ENCODE data around the gene TEAD2.
"Not testable (repeated sequence)": the region's sequence is repeated elsewhere in the genome, so short reads cannot be mapped to it uniquely, and the experiment has no call there.

TEAD2 gene

DNA sequence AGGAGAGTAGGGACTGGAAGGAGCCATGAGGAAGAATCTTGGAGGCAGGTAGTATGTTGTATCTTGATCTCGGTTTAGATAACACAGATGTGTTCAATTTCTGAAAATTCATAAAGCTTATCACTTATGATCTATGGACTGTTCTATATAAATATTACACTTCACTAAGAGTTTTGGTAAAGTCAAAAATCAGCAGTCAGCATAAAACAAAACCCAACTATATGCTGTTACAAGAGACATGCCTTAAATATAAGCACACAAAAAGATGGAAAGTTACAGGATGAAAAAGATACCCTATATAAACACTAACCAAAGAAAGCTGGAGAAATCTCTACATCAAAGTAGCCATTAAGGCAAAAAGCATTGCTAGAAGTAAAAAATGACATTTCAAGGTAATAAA lies 21.4 kb upstream of the TEAD2 start:
- no peak for DNase-seq

- DNase-seq, result no peak
Observed at GRCh38 chr19:49382639-49383038, 20.4 kb upstream of the TEAD2 start.

DNA sequence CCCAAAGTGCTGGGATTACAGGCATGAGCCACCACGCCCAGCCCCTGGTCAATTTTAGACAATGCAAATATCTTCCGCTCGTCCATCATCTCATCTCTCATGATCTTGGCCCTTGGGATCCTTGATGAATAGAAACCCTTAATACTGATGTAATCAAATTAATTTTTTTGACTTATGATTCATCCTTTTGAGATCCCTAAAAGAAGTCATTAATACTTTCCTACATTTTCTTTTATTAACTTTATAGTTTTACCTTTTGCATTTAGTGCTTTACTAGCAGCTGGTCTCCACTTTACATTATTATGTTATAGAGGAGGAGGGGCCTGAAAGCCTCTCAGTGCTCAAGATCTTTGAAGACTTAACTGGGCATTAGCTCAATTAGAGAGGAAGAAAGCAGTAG lies 18.2 kb upstream of the TEAD2 start:
- no peak for DNase-seq

DNA sequence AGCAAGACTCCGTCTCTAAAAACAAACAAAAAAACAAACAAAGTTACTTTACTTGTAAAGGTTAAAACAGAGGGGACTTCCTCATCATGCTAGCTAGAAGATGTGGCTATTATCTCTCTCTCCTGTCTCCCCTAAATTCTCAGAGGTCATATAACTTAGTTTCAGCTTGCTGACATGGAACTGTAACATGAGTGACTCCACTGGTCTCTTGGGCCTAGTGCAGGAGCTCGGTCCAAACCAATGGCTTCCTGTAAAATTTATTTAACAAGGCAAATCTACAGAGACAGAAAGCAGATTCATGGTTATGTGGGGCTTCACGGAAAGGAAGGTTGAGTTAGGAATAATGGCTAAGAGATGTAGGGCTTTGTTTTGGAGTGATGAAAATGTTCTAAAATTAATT lies 16.3 kb upstream of the TEAD2 start:
- DNase-seq, result no peak

GRCh38 chr19:49374665-49375434 lies 12.6 kb upstream of the TEAD2 start:
- no peak for DNase-seq

- not testable (repeated sequence) for DNase-seq
Observed at GRCh38 chr19:49373174-49373573, 11.0 kb upstream of the TEAD2 start.

DNA sequence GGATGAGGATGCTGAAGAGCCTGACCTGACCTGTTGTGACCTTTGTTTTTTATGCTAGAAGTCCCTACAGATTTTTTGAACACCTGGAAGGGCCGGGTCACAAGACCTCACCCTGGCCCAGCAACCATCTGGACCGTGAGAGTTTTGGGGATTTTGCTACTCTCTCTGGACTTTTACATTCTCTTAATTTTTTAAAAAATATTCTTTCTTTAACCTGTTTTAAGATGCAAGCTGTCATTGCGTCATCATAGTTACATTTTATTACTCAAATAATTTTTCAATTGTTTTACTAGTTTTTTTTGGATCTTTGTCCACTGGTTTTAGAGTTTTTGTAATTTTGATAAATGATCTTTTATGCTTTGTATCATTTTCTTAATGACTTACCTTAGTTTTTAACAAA lies 9.0 kb upstream of the TEAD2 start:
- no peak for DNase-seq

DNA sequence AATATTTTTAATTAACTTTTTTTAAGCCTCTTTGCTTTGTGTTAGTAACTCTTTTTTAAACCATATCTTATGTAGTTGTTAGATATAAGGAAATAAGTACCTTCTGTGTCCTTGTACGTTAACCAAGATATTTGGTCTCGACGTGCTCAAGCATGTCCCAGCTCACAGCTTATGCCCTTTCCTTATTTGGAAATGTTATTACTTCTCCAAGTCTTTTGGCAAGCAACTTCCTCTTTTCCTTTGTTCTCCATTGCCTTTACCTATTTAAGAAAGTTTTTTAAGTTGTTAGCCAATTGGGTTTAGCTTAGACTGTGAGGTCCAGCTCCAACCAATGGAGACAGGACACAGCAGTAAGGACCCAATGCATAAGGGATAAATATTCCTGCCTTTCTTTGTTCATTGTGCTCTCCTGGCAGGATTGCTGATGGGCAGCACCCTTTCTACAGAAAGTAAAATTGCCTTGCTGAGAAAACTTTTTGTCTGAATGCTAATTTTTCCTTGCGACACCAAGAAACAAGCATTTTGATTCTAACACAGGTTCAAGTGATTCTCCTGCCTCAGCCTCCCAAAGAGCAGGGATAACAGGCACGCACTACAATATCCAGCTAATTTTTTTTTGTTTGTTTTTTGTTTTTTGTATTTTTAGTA lies 6.6 kb upstream of the TEAD2 start:
- peak in 2 of 4 experiments; percentile 28 to 34 for DNase-seq

DNA sequence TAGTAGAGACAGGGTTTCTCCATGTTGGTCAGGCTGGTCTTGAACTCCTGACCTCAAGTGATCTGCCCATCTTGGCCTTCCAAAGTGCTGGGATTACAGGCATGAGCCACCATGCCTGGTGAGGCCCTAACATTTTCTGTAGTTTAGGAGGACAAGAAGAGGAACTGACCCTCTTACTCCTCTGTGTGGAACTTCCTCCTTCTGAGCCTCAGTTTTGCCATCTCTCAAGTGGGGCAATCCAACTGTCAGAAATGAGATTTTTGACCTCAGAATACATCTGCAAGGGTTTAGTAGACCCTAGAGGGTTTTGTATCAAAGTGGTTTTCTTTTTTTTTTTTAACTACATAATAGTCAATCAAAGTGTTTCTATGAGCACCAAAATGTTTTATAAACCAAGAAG lies 3.9 kb upstream of the TEAD2 start:
- DNase-seq, result peak in 2 of 4 experiments; percentile 14 to 36

DNA sequence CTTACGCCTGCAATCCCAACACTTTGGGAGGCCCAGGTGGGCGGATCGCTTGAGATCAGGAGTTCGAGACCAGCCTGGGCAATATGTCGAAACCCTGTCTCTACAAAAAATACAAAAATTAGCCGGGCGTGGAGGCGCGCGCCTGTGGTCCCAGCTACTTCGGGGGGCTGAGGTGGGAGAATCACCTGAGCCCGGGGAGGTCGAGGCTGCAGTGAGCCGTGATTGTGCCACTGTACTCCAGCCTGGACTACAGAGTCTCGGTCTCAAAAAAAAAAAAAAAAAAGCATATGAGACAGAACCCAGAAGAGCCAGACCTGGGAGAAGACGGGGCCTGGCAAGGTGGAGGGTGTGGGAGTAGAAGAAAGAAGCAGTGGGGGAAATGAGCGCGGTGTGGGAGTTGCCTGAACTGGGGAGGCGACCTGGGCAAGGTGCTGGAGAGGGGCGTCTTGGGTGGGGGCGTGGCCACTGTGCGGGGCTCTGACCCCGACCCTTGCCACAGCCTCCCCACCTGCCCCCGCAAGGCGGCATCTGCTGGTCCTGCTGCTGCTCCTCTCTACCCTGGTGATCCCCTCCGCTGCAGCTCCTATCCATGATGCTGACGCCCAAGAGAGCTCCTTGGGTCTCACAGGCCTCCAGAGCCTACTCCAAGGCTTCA lies 2.0 kb upstream of the TEAD2 start:
- no peak for DNase-seq

DNA sequence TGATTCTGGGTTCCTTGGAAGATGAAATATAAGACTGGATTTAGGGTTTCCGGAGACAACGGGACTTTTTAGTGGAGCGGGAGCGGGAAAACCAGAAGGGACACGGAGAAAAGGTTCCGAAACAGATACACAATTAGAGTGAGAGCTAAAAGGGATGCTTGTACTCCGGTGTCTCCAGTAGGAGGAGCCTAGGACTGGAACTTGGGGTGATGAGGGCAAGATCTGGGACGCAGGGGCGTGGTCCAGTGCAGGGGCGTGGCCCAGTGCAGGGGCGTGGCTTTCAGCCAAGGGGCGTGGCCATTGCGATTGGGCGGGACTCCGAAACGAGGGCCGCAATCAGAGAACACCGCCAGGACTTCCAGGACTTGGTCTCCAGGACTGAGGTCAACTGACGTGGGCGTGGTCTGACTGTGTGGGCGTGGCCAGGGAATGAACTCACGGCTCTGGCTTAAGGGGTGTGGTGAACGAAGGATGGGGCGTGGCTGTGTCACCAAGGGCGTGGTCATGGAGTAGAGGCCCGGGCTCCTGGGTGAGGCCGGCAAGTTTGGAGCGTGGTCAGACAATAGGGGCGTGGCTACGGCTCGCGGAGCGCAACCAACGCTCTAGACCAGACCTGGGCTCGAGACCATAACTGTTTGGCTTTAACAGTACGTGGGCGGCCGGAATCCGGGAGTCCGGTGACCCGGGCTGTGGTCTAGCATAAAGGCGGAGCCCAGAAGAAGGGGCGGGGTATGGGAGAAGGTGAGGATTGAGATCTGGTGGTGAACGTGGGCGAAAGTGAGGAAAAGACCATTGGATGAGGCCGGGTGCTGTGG lies 1.3 kb upstream of the TEAD2 start, which contains the start of gene DKKL1:
Gene DKKL1 (plus strand): TSS at position 610 of the 815 bp plus-strand sequence. CDS start 122 bp downstream, at position 732.
- peak; percentile 94 to 97 (median 96) for DNase-seq

- DNase-seq, result peak in 3 of 4 experiments; percentile 10 to 45 (median 23)
Observed at GRCh38 chr19:49362929-49363267, 682 bp upstream of the TEAD2 start.

GRCh38 chr19:49361438-49362047 lies 673 bp downstream of the TEAD2 start:
- no peak for DNase-seq

DNA sequence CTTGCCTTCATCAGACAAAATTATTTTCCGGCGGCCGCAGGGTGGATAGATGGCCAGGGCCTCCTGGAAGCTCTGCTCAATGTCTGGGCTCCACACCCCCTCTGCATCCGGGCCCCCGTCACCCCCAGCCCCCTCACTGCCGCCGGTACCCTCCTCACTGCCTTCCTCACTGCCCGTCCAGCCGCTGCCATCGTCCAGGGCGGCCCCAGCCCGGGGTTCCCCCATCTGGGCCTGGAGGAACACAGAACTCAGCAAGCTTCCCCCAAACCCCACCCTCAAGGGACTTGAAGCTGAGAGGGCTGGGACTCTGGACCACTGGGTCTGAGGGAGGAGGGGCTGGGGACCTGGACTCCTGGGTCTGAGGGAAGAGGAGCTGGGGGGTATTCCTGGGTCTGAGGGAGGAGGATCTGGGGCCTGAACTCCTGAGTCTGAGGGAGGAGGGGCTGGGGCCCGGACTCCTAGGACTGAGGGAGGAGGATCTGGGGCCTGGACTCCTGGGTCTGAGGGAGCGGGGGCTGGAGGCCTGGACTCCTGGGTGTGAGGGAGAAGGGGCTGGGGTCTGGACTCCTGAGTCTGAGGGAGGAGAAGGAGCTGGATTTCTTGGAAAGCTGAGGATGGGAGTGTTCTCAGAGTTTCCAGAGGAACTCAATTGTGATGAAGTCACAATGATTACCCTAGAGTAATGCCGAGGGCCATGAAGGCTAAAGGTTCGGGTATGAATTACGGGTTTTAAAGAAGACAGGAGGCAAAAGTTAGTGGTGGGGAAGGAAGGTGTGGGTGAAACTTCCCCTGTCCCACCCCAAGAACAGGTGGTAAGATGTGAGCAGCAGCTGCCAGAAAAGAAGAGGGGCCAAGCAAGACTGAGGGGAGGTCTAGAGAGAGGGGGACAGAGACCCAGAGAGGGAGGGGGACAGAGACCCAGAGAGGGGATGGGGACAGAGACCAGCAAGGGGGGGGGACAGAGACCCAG lies 2.1 kb downstream of the TEAD2 start:
- no peak for DNase-seq

DNA sequence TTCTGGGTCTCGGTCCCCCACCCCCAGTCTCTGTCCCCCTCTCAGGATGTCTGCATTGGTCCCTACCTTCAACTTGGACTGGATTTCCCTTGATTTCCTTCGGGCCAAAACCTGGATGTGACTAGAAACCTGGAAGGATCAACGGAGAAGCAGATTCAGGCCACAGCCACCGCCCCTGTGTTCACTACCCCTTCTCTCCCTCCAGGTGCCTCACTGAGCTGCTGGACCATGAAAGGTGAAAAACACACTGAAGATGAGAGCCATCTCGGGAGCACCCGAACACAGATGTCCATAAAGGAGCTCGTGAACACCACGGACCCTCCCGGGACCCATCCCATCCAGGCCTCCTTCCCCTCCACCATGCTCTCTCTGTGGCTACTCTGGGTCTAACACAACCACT lies 5.0 kb downstream of the TEAD2 start:
- DNase-seq, result no peak

DNA sequence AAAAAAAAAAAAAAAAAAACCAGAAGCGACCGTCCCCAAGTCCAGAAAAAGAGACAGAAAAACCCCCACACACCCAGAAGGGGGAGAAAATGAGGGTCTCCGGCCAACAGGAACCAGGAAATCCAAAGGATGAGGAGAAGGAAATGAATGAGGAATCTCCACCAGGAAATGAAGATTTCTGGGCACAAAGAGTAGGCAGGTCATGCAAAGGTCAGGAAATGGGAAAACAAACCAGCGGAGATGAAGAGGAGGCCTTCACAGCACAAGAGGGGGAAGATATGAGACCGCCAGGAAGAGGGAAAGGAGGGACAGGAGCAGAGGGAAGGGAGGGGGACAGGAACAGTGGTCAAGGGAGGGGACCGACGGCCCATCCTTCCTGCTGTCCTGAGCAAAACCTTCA lies 5.8 kb downstream of the TEAD2 start:
- DNase-seq, result no peak

GRCh38 chr19:49355909-49356353 lies 6.3 kb downstream of the TEAD2 start:
- DNase-seq, result peak; percentile 27 to 71 (median 58)

- DNase-seq, result no peak
Observed at GRCh38 chr19:49349567-49349966, 12.6 kb downstream of the TEAD2 start.

- no peak for DNase-seq
Observed at GRCh38 chr19:49348305-49349189, 13.7 kb downstream of the TEAD2 start.

DNA sequence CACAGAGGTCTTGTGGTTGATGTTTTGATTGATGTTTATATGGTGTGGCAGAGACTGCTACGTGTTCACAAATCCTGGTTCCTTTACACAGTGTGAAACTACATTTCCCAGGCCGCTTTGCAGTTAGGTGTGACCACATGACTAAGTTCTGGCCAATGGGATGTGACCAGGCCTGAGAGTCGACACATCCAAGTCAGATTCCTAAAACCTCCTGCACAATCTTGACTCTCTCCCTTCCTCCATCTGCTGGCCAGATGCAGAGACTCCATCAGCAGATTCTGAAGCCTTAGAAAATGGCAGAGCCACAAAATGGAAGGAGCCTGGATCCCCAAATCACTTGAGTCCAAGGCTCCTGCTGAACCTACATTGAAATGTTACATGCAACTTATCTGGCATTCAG lies 14.4 kb downstream of the TEAD2 start:
- DNase-seq, result peak; percentile 26 to 51 (median 50)
